ENCODE measurements around the gene ROBO1. TPM values are rescaled to one million over a fixed set of nuclear protein-coding genes. Genes with fewer than 3 reads are reported as not detected.

ROBO1 gene
- total and polyA plus RNA-seq, 2 of the 13 experiments (the other 11 are each of a cell fraction or from before 2014, with no cell fraction given): 52.2 to 71.0 TPM

DNA sequence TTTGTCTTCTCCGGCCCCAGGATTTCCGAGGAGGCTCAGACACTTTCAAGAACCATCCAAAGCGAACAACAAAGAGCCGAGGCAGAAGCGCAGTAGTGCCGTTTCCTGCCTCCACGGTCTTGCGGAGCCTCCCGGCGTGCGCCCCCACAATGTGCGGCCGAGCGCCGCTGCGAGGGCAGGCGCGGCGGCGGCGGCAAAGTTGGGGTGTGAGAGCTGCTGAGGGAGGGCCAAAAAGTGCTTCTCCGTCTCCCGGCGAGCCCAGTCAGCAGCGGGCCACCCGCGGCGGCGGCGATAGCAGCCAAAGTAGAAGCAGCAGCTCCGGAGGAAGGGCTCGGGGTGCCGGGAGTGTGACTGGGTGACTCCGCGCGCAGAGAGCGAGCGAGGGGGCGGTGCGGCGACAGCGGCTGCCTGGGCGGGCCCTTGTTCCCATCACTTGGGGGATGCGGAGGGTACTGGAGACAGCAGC lies 749.1 kb downstream of the ROBO1 start (continued):
- TF ChIP-seq CHD2 (IDR thresholded peaks at IDR 0.05; ENCODE audit: low read depth, low read length) (no peak), SMAD9 (CRISPR knock-in tag; IDR thresholded peaks at IDR 0.05) (no peak), ZSCAN30 (CRISPR knock-in tag; IDR thresholded peaks at IDR 0.05) (no peak), RBAK (CRISPR knock-in tag; IDR thresholded peaks at IDR 0.05) (no peak), ZC3H13 (CRISPR knock-in tag; IDR thresholded peaks at IDR 0.05) (no peak), EHMT2 (IDR thresholded peaks at IDR 0.05; ENCODE audit: borderline replicate concordance, low read depth, low read length) (no peak), MLLT10 (CRISPR knock-in tag; IDR thresholded peaks at IDR 0.05) (no peak), MIER2 (CRISPR knock-in tag; IDR thresholded peaks at IDR 0.05) (no peak), CBX1 (IDR thresholded peaks at IDR 0.05; ENCODE audit: low read depth) (no peak), ZNF557 (CRISPR knock-in tag; IDR thresholded peaks at IDR 0.05) (no peak), ZNF142 (CRISPR knock-in tag; IDR thresholded peaks at IDR 0.05) (0 out of 2 replicates have a peak, but pooled peaks have one; percentile 19), TRIM24 (CRISPR knock-in tag; IDR thresholded peaks at IDR 0.05) (no peak), ZNF24 (IDR thresholded peaks at IDR 0.05) (no peak), ZHX1 (CRISPR knock-in tag; IDR thresholded peaks at IDR 0.05; ENCODE audit: low read depth) (no peak), TMF1 (CRISPR knock-in tag; IDR thresholded peaks at IDR 0.05; ENCODE audit: low read depth) (0 out of 2 replicates have a peak, but pooled peaks have one; percentile 34), NR2F2 (IDR thresholded peaks at IDR 0.05; ENCODE audit: borderline replicate concordance, low read depth) (no peak), ADNP (CRISPR knock-in tag; IDR thresholded peaks at IDR 0.05) (no peak), TAF15 (IDR thresholded peaks at IDR 0.05; ENCODE audit: low read depth, low read length, poor library complexity, severe bottlenecking) (no peak), XRCC5 (optimal IDR thresholded peaks at IDR 0.05; ENCODE audit: low read length) (no peak), U2AF2 (IDR thresholded peaks at IDR 0.05; ENCODE audit: low read depth, low read length) (no peak), YY1 (IDR thresholded peaks at IDR 0.05; ENCODE audit: insufficient read depth, insufficient replicate concordance, low read depth, low read length) (no peak), MTERF4 (CRISPR knock-in tag; IDR thresholded peaks at IDR 0.05) (peak; percentile 64; the same call in 1 of the 2 replicates)
- TF ChIP-seq, protein P1, sequence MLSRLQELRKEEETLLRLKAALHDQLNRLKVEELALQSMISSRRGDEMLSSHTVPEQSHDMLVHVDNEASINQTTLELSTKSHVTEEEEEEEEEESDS (CRISPR knock-in tag; IDR thresholded peaks at IDR 0.05; ENCODE audit: borderline replicate concordance): no peak
